ENCODE measurements around the gene CAPZB.

- TF ChIP-seq, protein P1, sequence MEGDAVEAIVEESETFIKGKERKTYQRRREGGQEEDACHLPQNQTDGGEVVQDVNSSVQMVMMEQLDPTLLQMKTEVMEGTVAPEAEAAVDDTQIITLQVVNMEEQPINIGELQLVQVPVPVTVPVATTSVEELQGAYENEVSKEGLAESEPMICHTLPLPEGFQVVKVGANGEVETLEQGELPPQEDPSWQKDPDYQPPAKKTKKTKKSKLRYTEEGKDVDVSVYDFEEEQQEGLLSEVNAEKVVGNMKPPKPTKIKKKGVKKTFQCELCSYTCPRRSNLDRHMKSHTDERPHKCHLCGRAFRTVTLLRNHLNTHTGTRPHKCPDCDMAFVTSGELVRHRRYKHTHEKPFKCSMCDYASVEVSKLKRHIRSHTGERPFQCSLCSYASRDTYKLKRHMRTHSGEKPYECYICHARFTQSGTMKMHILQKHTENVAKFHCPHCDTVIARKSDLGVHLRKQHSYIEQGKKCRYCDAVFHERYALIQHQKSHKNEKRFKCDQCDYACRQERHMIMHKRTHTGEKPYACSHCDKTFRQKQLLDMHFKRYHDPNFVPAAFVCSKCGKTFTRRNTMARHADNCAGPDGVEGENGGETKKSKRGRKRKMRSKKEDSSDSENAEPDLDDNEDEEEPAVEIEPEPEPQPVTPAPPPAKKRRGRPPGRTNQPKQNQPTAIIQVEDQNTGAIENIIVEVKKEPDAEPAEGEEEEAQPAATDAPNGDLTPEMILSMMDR (conservative IDR thresholded peaks at IDR 0.05; ENCODE audit: low read length) = no peak
- no peak for TF ChIP-seq EZH2phosphoT487 (IDR thresholded peaks at IDR 0.05; ENCODE audit: borderline replicate concordance)
These were observed 33.1 kb downstream of the CAPZB start for GRCh38 chr1:19452221-19452663.

All from Loucy (cell line).